HEK293 (cell line): ENCODE measurements around the gene MTCH2.

Source experiments
- CTCF ChIA-PET: fragments of 350-600 bp; formaldehyde crosslinking; extraction: SDS; loops from one replicate; lab custom pipeline; 2021; ENCODE audit warnings: antibody characterized with exemption; lab: Yijun Ruan, JAX
- POLR2A ChIA-PET: fragments of 300-600 bp; formaldehyde crosslinking; extraction: SDS; loops from one replicate; lab custom pipeline; 2020; ENCODE audit warnings: antibody characterized with exemption, inconsistent platforms; lab: Yijun Ruan, JAX
- H3K27ac ChIP-seq: fragments of 200-500 bp; sonication (Bioruptor generic); 2 replicates; pipeline ENCODE4 v1.5.1; 2014; ENCODE audit warnings: low read depth, low read length, control low read depth, inconsistent platforms; ENCODE audit errors: extremely low read depth
- H3K36me3 ChIP-seq, 2 experiments: fragments of 200-500 bp in 1 of 2; sonication (Bioruptor generic) in 1 of 2; 1 replicate in 1 of 2; 2 replicates in 1 of 2; pipeline ENCODE4 v1.5.1; 2014 to 2017; ENCODE audit warnings: inconsistent platforms in 2 of 2, low read length in 2 of 2; ENCODE audit not compliant: control insufficient read depth in 2 of 2, insufficient read depth in 1 of 2
- H3K4me1 ChIP-seq: fragments of 200-500 bp; sonication (Bioruptor generic); 2 replicates; pipeline ENCODE4 v1.5.1; 2014; ENCODE audit warnings: mild to moderate bottlenecking, low read length, inconsistent platforms; ENCODE audit not compliant: control insufficient read depth, insufficient read depth
- H3K4me3 ChIP-seq: 2 replicates; pipeline ENCODE4 v1.5.1; 2011; ENCODE audit warnings: low read depth, mild to moderate bottlenecking, control low read depth, low read length, moderate library complexity
- H3K9me3 ChIP-seq: fragments of 200-500 bp; sonication (Bioruptor generic); 2 replicates; pipeline ENCODE4 v1.5.1; 2014; ENCODE audit warnings: low read depth, low read length, inconsistent platforms; ENCODE audit not compliant: control insufficient read depth, insufficient read depth
- FEZF1 ChIP-seq: fragments of 450-650 bp; formaldehyde crosslinking; IDR thresholded peaks from 2 replicates; pipeline ENCODE4 v1.5.1; 2016; ENCODE audit warnings: missing biosample characterization, missing genetic modification characterization
- GLI2 ChIP-seq: fragments of 450-650 bp; formaldehyde crosslinking; IDR thresholded peaks from 2 replicates; pipeline ENCODE4; 2017; ENCODE audit warnings: missing biosample characterization, missing genetic modification characterization, low read depth, borderline replicate concordance
- GLIS1 ChIP-seq: fragments of 450-650 bp; formaldehyde crosslinking; IDR thresholded peaks from 2 replicates; pipeline ENCODE4 v1.5.1; 2016; ENCODE audit warnings: missing biosample characterization, missing genetic modification characterization
- IKZF3 ChIP-seq: fragments of 450-650 bp; IDR thresholded peaks from 2 replicates; pipeline ENCODE4 v1.5.0; 2018; ENCODE audit warnings: missing biosample characterization, mild to moderate bottlenecking, missing genetic modification characterization, moderate library complexity
- KLF17 ChIP-seq: fragments of 450-650 bp; formaldehyde crosslinking; IDR thresholded peaks from 2 replicates; pipeline ENCODE4 v1.5.1; 2016; ENCODE audit warnings: missing biosample characterization, missing genetic modification characterization
- KLF9 ChIP-seq: fragments of 450-650 bp; formaldehyde crosslinking; IDR thresholded peaks from 2 replicates; pipeline ENCODE4 v1.5.1; 2016; ENCODE audit warnings: missing biosample characterization, missing genetic modification characterization, low read depth
- REPIN1 ChIP-seq: fragments of 450-650 bp; formaldehyde crosslinking; IDR thresholded peaks from 2 replicates; pipeline ENCODE4 v1.5.1; 2017; ENCODE audit warnings: missing biosample characterization, missing genetic modification characterization, low read depth
- SETDB1 ChIP-seq: IDR thresholded peaks from one replicate; pipeline ENCODE4 v1.6.1; 2017; ENCODE audit warnings: mild to moderate bottlenecking, low read length, moderate library complexity, mixed read lengths; ENCODE audit not compliant: insufficient read length
- TCF7L2 ChIP-seq: IDR thresholded peaks from 2 replicates; pipeline ENCODE4 v1.6.1; 2011; ENCODE audit warnings: low read depth, mild to moderate bottlenecking, inconsistent platforms, low read length, moderate library complexity, borderline replicate concordance
- YY1 ChIP-seq: fragments of 450-650 bp; formaldehyde crosslinking; IDR thresholded peaks from 2 replicates; pipeline ENCODE4 v1.5.1; 2018; ENCODE audit warnings: missing biosample characterization, missing genetic modification characterization
- ZEB2 ChIP-seq: fragments of 450-650 bp; formaldehyde crosslinking; IDR thresholded peaks from 2 replicates; pipeline ENCODE4 v1.5.1; 2016; ENCODE audit warnings: missing biosample characterization, missing genetic modification characterization
- ZFP69B ChIP-seq: fragments of 450-650 bp; formaldehyde crosslinking; IDR thresholded peaks from 2 replicates; pipeline ENCODE4 v1.5.1; 2016; ENCODE audit warnings: missing biosample characterization, missing genetic modification characterization
- ZNF10 ChIP-seq: fragments of 450-650 bp; formaldehyde crosslinking; IDR thresholded peaks from 2 replicates; pipeline ENCODE4 v1.5.1; 2017; ENCODE audit warnings: missing biosample characterization, missing genetic modification characterization
- ZNF19 ChIP-seq: fragments of 450-650 bp; formaldehyde crosslinking; IDR thresholded peaks from 2 replicates; pipeline ENCODE4; 2016; ENCODE audit warnings: missing biosample characterization, missing genetic modification characterization, low read depth
- ZNF239 ChIP-seq: fragments of 450-650 bp; formaldehyde crosslinking; IDR thresholded peaks from 2 replicates; pipeline ENCODE4 v1.5.1; 2016; ENCODE audit warnings: missing biosample characterization, missing genetic modification characterization
- ZNF302 ChIP-seq: fragments of 450-650 bp; formaldehyde crosslinking; IDR thresholded peaks from 2 replicates; pipeline ENCODE4 v1.5.1; 2016; ENCODE audit warnings: missing biosample characterization, missing genetic modification characterization, low read depth
- ZNF341 ChIP-seq: fragments of 450-650 bp; formaldehyde crosslinking; IDR thresholded peaks from 2 replicates; pipeline ENCODE4; 2016; ENCODE audit warnings: low read depth, missing biosample characterization, missing genetic modification characterization
- ZNF366 ChIP-seq: fragments of 450-650 bp; formaldehyde crosslinking; conservative IDR thresholded peaks from 2 replicates; pipeline ENCODE4 v1.5.1; 2016; ENCODE audit warnings: missing biosample characterization, missing genetic modification characterization
- ZNF37A ChIP-seq: fragments of 450-650 bp; IDR thresholded peaks from 2 replicates; pipeline ENCODE4 v1.5.1; 2018; ENCODE audit warnings: missing biosample characterization, missing genetic modification characterization
- ZNF391 ChIP-seq: fragments of 450-650 bp; formaldehyde crosslinking; IDR thresholded peaks from 2 replicates; pipeline ENCODE4 v1.5.1; 2016; ENCODE audit warnings: low read depth, missing biosample characterization, missing genetic modification characterization, borderline replicate concordance
- ZNF398 ChIP-seq: fragments of 450-650 bp; formaldehyde crosslinking; IDR thresholded peaks from 2 replicates; pipeline ENCODE4 v1.5.1; 2017; ENCODE audit warnings: missing biosample characterization, missing genetic modification characterization
- ZNF404 ChIP-seq: fragments of 450-650 bp; formaldehyde crosslinking; IDR thresholded peaks from 2 replicates; pipeline ENCODE4 v1.5.1; 2017; ENCODE audit warnings: missing biosample characterization, missing genetic modification characterization
- ZNF514 ChIP-seq: fragments of 450-650 bp; formaldehyde crosslinking; IDR thresholded peaks from 2 replicates; pipeline ENCODE4 v1.5.1; 2016; ENCODE audit warnings: missing biosample characterization, missing genetic modification characterization
- ZNF521 ChIP-seq: fragments of 450-650 bp; formaldehyde crosslinking; IDR thresholded peaks from 2 replicates; pipeline ENCODE4 v1.5.1; 2017; ENCODE audit warnings: missing biosample characterization, mild to moderate bottlenecking, missing genetic modification characterization
- ZNF555 ChIP-seq: fragments of 450-650 bp; formaldehyde crosslinking; conservative IDR thresholded peaks from 2 replicates; pipeline ENCODE4 v1.5.1; 2017; ENCODE audit warnings: missing biosample characterization, mild to moderate bottlenecking, missing genetic modification characterization, inconsistent platforms
- ZNF561 ChIP-seq: fragments of 450-650 bp; IDR thresholded peaks from 2 replicates; pipeline ENCODE4 v1.5.1; 2018; ENCODE audit warnings: missing biosample characterization, missing genetic modification characterization, borderline replicate concordance
- ZNF776 ChIP-seq: fragments of 450-650 bp; formaldehyde crosslinking; IDR thresholded peaks from 2 replicates; pipeline ENCODE4 v1.5.0; 2017; ENCODE audit warnings: missing biosample characterization, missing genetic modification characterization, borderline replicate concordance
- ZNF791 ChIP-seq: fragments of 450-650 bp; formaldehyde crosslinking; IDR thresholded peaks from 2 replicates; pipeline ENCODE4 v1.5.1; 2016; ENCODE audit warnings: missing biosample characterization, missing genetic modification characterization
- TF ChIP-seq, protein P1 (sequence below): fragments of 450-650 bp; formaldehyde crosslinking; IDR thresholded peaks from 2 replicates; pipeline ENCODE4 v1.5.1; 2016; ENCODE audit warnings: missing biosample characterization, missing genetic modification characterization
- TF ChIP-seq, protein P2 (sequence below): fragments of 450-650 bp; formaldehyde crosslinking; IDR thresholded peaks from 2 replicates; pipeline ENCODE4 v1.5.1; 2016; ENCODE audit warnings: missing biosample characterization, missing genetic modification characterization

Gene MTCH2

GRCh38 chr11:47572715-47573255 is 69.6 kb downstream of the MTCH2 start (continued):
- 0 out of 2 replicates have a peak, but pooled peaks have one; percentile 11 for TF ChIP-seq GLIS1 (tag by site-specific recombination)
- TF ChIP-seq REPIN1 (tag by site-specific recombination) = no peak
- no peak for TF ChIP-seq ZNF791
- peak; percentile 72 for TF ChIP-seq ZEB2 (tag by site-specific recombination)
- no peak for TF ChIP-seq KLF9
- TF ChIP-seq, protein P1, sequence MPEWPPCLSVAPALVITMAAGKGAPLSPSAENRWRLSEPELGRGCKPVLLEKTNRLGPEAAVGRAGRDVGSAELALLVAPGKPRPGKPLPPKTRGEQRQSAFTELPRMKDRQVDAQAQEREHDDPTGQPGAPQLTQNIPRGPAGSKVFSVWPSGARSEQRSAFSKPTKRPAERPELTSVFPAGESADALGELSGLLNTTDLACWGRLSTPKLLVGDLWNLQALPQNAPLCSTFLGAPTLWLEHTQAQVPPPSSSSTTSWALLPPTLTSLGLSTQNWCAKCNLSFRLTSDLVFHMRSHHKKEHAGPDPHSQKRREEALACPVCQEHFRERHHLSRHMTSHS (tag by site-specific recombination) = no peak
- peak; percentile 94 for TF ChIP-seq ZNF398 (tag by site-specific recombination)
- no peak for TF ChIP-seq GLI2 (tag by site-specific recombination)
- TF ChIP-seq ZNF239 (tag by site-specific recombination) = no peak
- no peak for TF ChIP-seq ZNF521 (tag by site-specific recombination)
- TF ChIP-seq IKZF3 (tag by site-specific recombination) = no peak
- no peak for TF ChIP-seq ZNF10 (tag by site-specific recombination)
- TF ChIP-seq ZFP69B = peak; percentile 82; the same call in 1 of the 2 replicates
- TF ChIP-seq ZNF514 = no peak

GRCh38 chr11:47571895-47572294 is 70.5 kb downstream of the MTCH2 start:
- CTCF ChIA-PET = interaction anchor here (0.8 kb wide), 1 partner anchor 19 kb away, joined by 3 read pairs; no protein-coding TSS in a partner anchor
- Histone ChIP-seq H3K4me3 (no peak overlapping the region), H3K4me1 (peaks cover 14% of the 10 kb centered on the region), H3K36me3 (peaks cover 10 to 79% of the 10 kb centered on the region in 2 experiments), H3K27ac (no peak overlapping the region; the same call in 1 of the 2 replicates), H3K9me3 (no peaks in the 10 kb centered on the region)
- TF ChIP-seq FEZF1 (tag by site-specific recombination) = no peak
- no peak for TF ChIP-seq ZNF404 (tag by site-specific recombination)
- no peak for TF ChIP-seq ZNF514
- TF ChIP-seq TCF7L2 = no peak
- no peak for TF ChIP-seq ZNF302 (tag by site-specific recombination)
- no peak for TF ChIP-seq ZNF37A (tag by site-specific recombination)
- TF ChIP-seq ZNF391 (tag by site-specific recombination) = no peak
- no peak for TF ChIP-seq ZNF366 (tag by site-specific recombination)
- no peak for TF ChIP-seq YY1 (tag by site-specific recombination)
- no peak for TF ChIP-seq ZNF561 (tag by site-specific recombination)
- no peak for TF ChIP-seq ZNF341
- TF ChIP-seq KLF17 = no peak
- no peak for TF ChIP-seq ZNF776 (tag by site-specific recombination)
- TF ChIP-seq, protein P2, sequence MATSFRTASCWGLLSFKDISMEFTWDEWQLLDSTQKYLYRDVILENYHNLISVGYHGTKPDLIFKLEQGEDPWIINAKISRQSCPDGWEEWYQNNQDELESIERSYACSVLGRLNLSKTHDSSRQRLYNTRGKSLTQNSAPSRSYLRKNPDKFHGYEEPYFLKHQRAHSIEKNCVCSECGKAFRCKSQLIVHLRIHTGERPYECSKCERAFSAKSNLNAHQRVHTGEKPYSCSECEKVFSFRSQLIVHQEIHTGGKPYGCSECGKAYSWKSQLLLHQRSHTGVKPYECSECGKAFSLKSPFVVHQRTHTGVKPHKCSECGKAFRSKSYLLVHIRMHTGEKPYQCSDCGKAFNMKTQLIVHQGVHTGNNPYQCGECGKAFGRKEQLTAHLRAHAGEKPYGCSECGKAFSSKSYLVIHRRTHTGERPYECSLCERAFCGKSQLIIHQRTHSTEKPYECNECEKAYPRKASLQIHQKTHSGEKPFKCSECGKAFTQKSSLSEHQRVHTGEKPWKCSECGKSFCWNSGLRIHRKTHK (tag by site-specific recombination) = no peak
- no peak for TF ChIP-seq ZNF19
- no peak for TF ChIP-seq SETDB1
- no peak for TF ChIP-seq ZNF555
- POLR2A ChIA-PET = interaction anchor here (0.7 kb wide), 1 partner anchor 10 kb away, joined by 4 read pairs; no protein-coding TSS in a partner anchor
